IPS-20b (cell line): ENCODE measurements around the gene LHX6.

Source experiments
- H3K27ac ChIP-seq: one replicate; pipeline ENCODE4 v1.5.1; 2013; ENCODE audit warnings: low read length
- H3K27me3 ChIP-seq: 2 replicates; pipeline ENCODE4 v1.6.1; 2013; ENCODE audit warnings: mild to moderate bottlenecking, low read length, inconsistent platforms; ENCODE audit not compliant: insufficient read depth
- H3K36me3 ChIP-seq: 2 replicates; pipeline ENCODE4 v1.6.1; 2013; ENCODE audit warnings: low read depth, mild to moderate bottlenecking, inconsistent platforms, low read length, moderate library complexity; ENCODE audit not compliant: insufficient read depth
- H3K4me1 ChIP-seq: 2 replicates; pipeline ENCODE4 v1.6.1; 2013; ENCODE audit warnings: mild to moderate bottlenecking, control low read depth, inconsistent platforms, low read length, moderate library complexity; ENCODE audit not compliant: insufficient read depth
- H3K4me3 ChIP-seq: 2 replicates; pipeline ENCODE4 v1.5.1; 2013; ENCODE audit warnings: mild to moderate bottlenecking, low read length, inconsistent platforms
- H3K9ac ChIP-seq: 2 replicates; pipeline ENCODE4 v1.6.1; 2013; ENCODE audit warnings: low read depth, mild to moderate bottlenecking, inconsistent platforms, low read length, moderate library complexity
- H3K9me3 ChIP-seq: 2 replicates; pipeline ENCODE4 v1.6.1; 2013; ENCODE audit warnings: mild to moderate bottlenecking, low read depth, low read length, inconsistent platforms; ENCODE audit not compliant: insufficient read depth

LHX6 gene

GRCh38 chr9:122159026-122159924 is 69.5 kb downstream of the LHX6 start, which contains the start of the genes MORN5 and NDUFA8:
TSS of gene MORN5 (plus strand) at chr9:122159908. CDS start at chr9:122159973, 65 bp downstream.
TSS of gene NDUFA8 (minus strand) at chr9:122159779. CDS start at chr9:122159677, 102 bp downstream.
- Histone ChIP-seq H3K4me3 (peak within 1 kb of the TSS; percentile 94), H3K36me3 (no peaks in the 10 kb centered on the region), H3K27ac (no peak within 1 kb of the TSS), H3K27me3 (peaks cover 12% of the 10 kb centered on the region; the same call in 1 of the 2 replicates), H3K9me3 (peaks cover 10% of the 10 kb centered on the region; the same call in 1 of the 2 replicates), H3K9ac (peak within 1 kb of the TSS; percentile 88), H3K4me1 (no peaks in the 10 kb centered on the region)

GRCh38 chr9:122158202-122158601 is 70.6 kb downstream of the LHX6 start:
- no peak overlapping the region for H3K27ac ChIP-seq
- 0 out of 2 replicates have a peak, but pooled peaks cover 1% of the 10 kb centered on the region for H3K27me3 ChIP-seq
- peaks cover 10% of the 10 kb centered on the region; the same call in 1 of the 2 replicates for H3K9me3 ChIP-seq
- 0 out of 2 replicates have a peak, but pooled peaks cover 4% of the 10 kb centered on the region for H3K4me1 ChIP-seq
- H3K36me3 ChIP-seq, result no peaks in the 10 kb centered on the region
- no peak overlapping the region for H3K4me3 ChIP-seq
- no peak overlapping the region for H3K9ac ChIP-seq

GRCh38 chr9:122155796-122156195 is 73.0 kb downstream of the LHX6 start:
- no peak overlapping the region for H3K9ac ChIP-seq
- no peak overlapping the region for H3K27ac ChIP-seq
- no peaks in the 10 kb centered on the region for H3K27me3 ChIP-seq
- H3K4me1 ChIP-seq, result 0 out of 2 replicates have a peak, but pooled peaks cover 4% of the 10 kb centered on the region
- H3K9me3 ChIP-seq, result no peaks in the 10 kb centered on the region
- no peak overlapping the region for H3K4me3 ChIP-seq
- peaks cover 13% of the 10 kb centered on the region for H3K36me3 ChIP-seq
